Measurements from ENCODE around the gene LIN7A.

- no peak for TF ChIP-seq EP300 (IDR thresholded peaks at IDR 0.05)
- no peak for TF ChIP-seq CTCF (IDR thresholded peaks at IDR 0.05)
Observed at GRCh38 chr12:80749456-80749855, 188.3 kb downstream of the LIN7A start.

Measured in upper lobe of left lung (tissue), 4 donors.